Common myeloid progenitor, CD34-positive (primary cell): ENCODE results near the gene SLC37A2.

ENCODE experiments used
- CTCF ChIA-PET: fragments of 350-600 bp; sonication (Branson Sonifier 250); formaldehyde crosslinking; loops from one replicate; lab custom pipeline; 2021; ENCODE audit warnings: antibody characterized with exemption; lab: Charles Lee
- POLR2A ChIA-PET: fragments of 350-600 bp; sonication (Branson Sonifier 250); formaldehyde crosslinking; loops from one replicate; lab custom pipeline; 2021; ENCODE audit warnings: antibody characterized with exemption; lab: Charles Lee
- DNase-seq, 3 donors: peaks; one replicate each; pipeline versions ENCODE4 v3.0.0 to v3.0.0-alpha.2; 2013
- H3K27ac ChIP-seq, 2 experiments: 1 replicate in 1 of 2; 2 replicates in 1 of 2; pipeline ENCODE4 v1.7.0; 2013; ENCODE audit warnings: inconsistent platforms in 2 of 2, low read length in 2 of 2, mild to moderate bottlenecking in 2 of 2, low read depth in 1 of 2, moderate library complexity in 1 of 2; ENCODE audit not compliant: severe bottlenecking in 2 of 2, insufficient read depth in 1 of 2, poor library complexity in 1 of 2
- H3K27me3 ChIP-seq, 5 experiments: replicated peaks in 2 of 5; 1 replicate in 3 of 5; 2 replicates in 2 of 5; pipeline versions ENCODE4 v1.6.1 to v1.7.0; 2013; ENCODE audit warnings: low read length in 4 of 5, mild to moderate bottlenecking in 2 of 5, moderate library complexity in 2 of 5, inconsistent platforms in 1 of 5; ENCODE audit not compliant: insufficient read depth in 5 of 5, control insufficient read depth in 4 of 5
- H3K36me3 ChIP-seq, 4 experiments: 1 replicate in 2 of 4; 2 replicates in 2 of 4; pipeline versions ENCODE4 v1.6.1 to v1.7.0; 2013; ENCODE audit warnings: low read length in 3 of 4, control low read depth in 1 of 4, mild to moderate bottlenecking in 1 of 4; ENCODE audit not compliant: control insufficient read depth in 4 of 4, insufficient read depth in 4 of 4
- H3K4me1 ChIP-seq, 4 experiments: 1 replicate in 3 of 4; 2 replicates in 1 of 4; pipeline versions ENCODE4 v1.6.1 to v1.7.1; 2013; ENCODE audit warnings: low read length in 3 of 4, mild to moderate bottlenecking in 3 of 4, control low read depth in 1 of 4, inconsistent platforms in 1 of 4, moderate library complexity in 1 of 4; ENCODE audit not compliant: control insufficient read depth in 4 of 4, insufficient read depth in 4 of 4; ENCODE audit errors: control extremely low read depth in 1 of 4
- H3K4me3 ChIP-seq, 7 experiments: 1 replicate in 4 of 7; 2 replicates in 3 of 7; pipeline versions ENCODE4 v1.5.1 to v1.7.0; 2013; ENCODE audit warnings: mild to moderate bottlenecking in 7 of 7, low read length in 6 of 7, moderate library complexity in 6 of 7, inconsistent platforms in 2 of 7, low read depth in 2 of 7, control low read depth in 1 of 7; ENCODE audit not compliant: insufficient read depth in 4 of 7, control insufficient read depth in 1 of 7; ENCODE audit errors: extremely low read depth in 1 of 7
- H3K9me3 ChIP-seq, 5 experiments: 1 replicate in 4 of 5; 2 replicates in 1 of 5; pipeline versions ENCODE4 v1.6.1 to v1.7.1; 2013; ENCODE audit warnings: low read length in 4 of 5, mild to moderate bottlenecking in 2 of 5, inconsistent platforms in 1 of 5, low read depth in 1 of 5, moderate library complexity in 1 of 5; ENCODE audit not compliant: control insufficient read depth in 4 of 5, insufficient read depth in 2 of 5; ENCODE audit errors: control extremely low read depth in 1 of 5
- WGBS: methylation state at CpG from one replicate; pipeline ENCODE4 v1.1.5; 2013; ENCODE audit not compliant: insufficient coverage; 5-methylcytosine and 5-hydroxymethylcytosine counted together

The SLC37A2 gene

DNA sequence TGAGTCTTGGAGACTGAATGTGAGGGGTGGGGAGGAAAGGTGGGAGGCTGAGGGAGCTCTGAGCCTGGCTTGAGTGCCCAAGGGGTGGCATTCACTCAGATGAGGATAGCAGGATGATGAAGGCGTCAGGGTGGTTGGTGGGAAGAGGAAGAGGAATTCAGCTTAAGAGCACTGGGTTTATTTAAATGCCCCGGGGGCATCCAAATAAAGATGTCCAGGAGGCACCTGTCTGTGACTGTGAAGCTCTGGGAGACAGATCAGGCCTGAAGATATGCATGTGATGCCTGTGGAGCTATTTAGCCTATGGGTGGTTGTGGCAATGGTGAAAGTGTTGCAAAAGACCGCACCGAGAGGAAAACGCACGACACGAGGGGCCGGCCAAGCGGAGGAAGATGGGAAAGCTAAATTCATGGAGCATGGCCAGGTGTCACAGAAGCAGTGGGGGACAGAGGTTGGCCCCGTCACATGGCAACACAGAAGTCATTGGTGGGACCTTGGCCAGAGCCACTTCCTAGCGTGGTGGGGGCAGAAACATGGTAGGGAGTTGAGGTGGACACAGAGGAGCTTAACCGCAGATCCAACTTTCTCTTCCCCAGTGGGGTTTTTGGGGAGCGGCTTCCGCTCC lies 15.5 kb downstream of the SLC37A2 start:
- 91% methylated on average over 12 of the region's 14 CpGs for WGBS
- no peaks in the 10 kb centered on the region for H3K36me3 ChIP-seq
- no peak overlapping the region for H3K4me3 ChIP-seq
- no peak for DNase-seq
- POLR2A ChIA-PET, result no interaction called here
- CTCF ChIA-PET, result interaction anchor here (1.2 to 2.5 kb wide), 3 partner anchors 11 to 18 kb away, joined by 4 to 7 read pairs (median 5); no protein-coding TSS in a partner anchor
- no peak overlapping the region for H3K27ac ChIP-seq
- H3K27me3 ChIP-seq, result peaks cover 0 to 2% (median 0%) of the 10 kb centered on the region in 5 experiments
- no peaks in the 10 kb centered on the region for H3K9me3 ChIP-seq
- H3K4me1 ChIP-seq, result peaks cover 0 to 6% (median 0%) of the 10 kb centered on the region in 4 experiments

DNA sequence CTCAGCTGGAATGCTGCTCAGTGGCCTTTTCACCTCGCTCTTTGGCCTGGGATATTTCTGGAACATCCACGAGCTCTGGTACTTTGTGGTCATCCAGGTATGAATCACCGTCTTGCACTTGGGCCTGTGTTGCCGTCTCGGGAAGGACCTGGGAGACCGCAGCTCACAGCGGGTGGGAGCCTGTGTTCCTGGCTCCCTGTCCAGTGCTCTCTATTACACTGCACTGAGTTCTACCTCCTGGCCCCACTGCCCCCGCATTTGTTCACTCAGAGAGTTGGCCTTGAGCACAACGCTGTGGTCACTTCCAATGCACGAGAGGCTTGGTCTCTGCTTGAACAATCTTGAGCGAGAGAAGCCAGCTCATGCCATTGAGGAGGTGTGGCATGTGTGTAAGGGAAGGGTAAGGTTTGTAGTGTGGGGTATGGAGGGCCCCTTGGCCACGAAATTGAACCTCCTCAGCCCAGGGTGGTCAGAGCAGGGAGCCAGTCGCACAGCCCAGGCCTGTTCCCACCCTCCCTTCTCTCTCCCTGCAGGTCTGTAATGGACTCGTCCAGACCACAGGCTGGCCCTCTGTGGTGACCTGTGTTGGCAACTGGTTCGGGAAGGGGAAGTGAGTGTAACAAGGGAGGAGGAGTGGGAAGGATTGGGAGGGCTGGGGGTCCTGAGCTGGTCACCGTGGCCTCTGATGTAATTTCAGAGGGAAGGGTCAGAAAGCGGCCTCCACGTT lies 16.2 kb downstream of the SLC37A2 start:
- CTCF ChIA-PET, result interaction anchor here (1.4 to 2.5 kb wide), 3 partner anchors 10 to 21 kb away, joined by 3 to 7 read pairs (median 4); partner anchors contain the start of gene SLC37A2
- no peak overlapping the region for H3K27ac ChIP-seq
- POLR2A ChIA-PET, result no interaction called here
- no peak for DNase-seq
- peaks cover 0 to 6% (median 0%) of the 10 kb centered on the region in 4 experiments for H3K4me1 ChIP-seq
- no peaks in the 10 kb centered on the region for H3K36me3 ChIP-seq
- 91% methylated on average over 13 of the region's 18 CpGs for WGBS
- peaks cover 0 to 2% (median 0%) of the 10 kb centered on the region in 5 experiments for H3K27me3 ChIP-seq
- H3K4me3 ChIP-seq, result no peak overlapping the region
- H3K9me3 ChIP-seq, result no peaks in the 10 kb centered on the region

DNA sequence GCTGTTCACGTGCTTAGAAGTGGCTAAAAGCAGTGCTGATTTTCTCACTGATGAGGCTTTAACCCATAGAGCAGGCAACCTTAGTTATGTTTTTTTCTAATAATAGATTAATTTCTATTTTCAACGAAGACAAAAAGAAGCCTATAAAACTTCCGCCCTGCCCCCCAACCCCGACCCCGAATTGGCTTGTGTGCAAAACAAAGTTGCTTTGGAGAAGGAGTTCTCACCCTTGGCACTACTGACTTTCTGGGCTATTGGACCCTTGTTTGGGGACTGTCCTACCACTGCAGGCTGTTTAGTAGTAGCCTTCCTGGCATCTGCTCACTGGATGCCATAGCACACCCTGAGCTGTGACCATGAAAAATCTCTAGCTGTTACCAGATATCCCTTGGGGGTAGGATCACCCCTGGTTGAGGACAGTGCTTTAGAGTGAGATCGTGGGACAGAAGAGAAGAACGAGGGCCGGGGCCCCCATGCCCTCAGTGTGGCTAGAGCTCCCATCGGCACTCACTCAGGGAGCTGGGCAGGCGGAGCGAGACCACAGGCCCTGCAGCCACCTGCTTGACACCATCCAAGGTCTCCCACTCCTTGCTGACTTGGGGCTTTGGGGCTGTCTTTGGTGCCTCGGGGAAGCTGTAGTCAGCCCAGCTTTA lies 16.9 kb downstream of the SLC37A2 start:
- CTCF ChIA-PET, result interaction anchor here (1.3 to 2.5 kb wide), 4 partner anchors 10 to 62 kb away, joined by 3 to 7 read pairs (median 4); partner anchors contain the start of gene SLC37A2
- Histone ChIP-seq H3K9me3 (no peaks in the 10 kb centered on the region), H3K4me3 (no peak overlapping the region), H3K27ac (no peak overlapping the region), H3K27me3 (peaks cover 0 to 2% (median 0%) of the 10 kb centered on the region in 5 experiments), H3K4me1 (peaks cover 0 to 6% (median 0%) of the 10 kb centered on the region in 4 experiments), H3K36me3 (no peaks in the 10 kb centered on the region)
- POLR2A ChIA-PET, result no interaction called here
- WGBS, result 98% methylated on average over 10 of the region's 12 CpGs
- DNase-seq, result no peak

DNA sequence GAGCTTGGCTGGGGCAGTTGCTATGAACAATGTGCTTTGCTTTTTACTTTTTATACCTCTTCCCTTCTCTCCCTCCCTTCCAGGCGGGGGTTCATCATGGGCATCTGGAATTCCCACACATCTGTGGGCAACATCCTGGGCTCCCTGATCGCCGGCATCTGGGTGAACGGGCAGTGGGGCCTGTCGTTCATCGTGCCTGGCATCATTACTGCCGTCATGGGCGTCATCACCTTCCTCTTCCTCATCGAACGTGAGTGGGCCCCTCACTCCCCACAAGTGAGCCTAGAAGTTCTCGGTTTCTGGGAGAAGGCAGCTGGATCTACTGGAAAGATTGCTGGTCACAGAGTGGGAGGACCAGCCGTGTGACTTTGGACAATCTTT lies 17.4 kb downstream of the SLC37A2 start:
- ChIA-PET POLR2A (no interaction called here), CTCF (interaction anchor here (1.3 to 2.5 kb wide), 4 partner anchors 9 to 62 kb away, joined by 3 to 7 read pairs (median 4); partner anchors contain the start of gene SLC37A2)
- H3K4me3 ChIP-seq, result no peak overlapping the region
- H3K9me3 ChIP-seq, result no peaks in the 10 kb centered on the region
- peaks cover 0 to 2% (median 0%) of the 10 kb centered on the region in 5 experiments for H3K27me3 ChIP-seq
- no peaks in the 10 kb centered on the region for H3K36me3 ChIP-seq
- 97% methylated on average over 10 of the region's 12 CpGs for WGBS
- DNase-seq, result no peak
- H3K27ac ChIP-seq, result no peak overlapping the region
- H3K4me1 ChIP-seq, result peaks cover 0 to 6% (median 0%) of the 10 kb centered on the region in 4 experiments

DNA sequence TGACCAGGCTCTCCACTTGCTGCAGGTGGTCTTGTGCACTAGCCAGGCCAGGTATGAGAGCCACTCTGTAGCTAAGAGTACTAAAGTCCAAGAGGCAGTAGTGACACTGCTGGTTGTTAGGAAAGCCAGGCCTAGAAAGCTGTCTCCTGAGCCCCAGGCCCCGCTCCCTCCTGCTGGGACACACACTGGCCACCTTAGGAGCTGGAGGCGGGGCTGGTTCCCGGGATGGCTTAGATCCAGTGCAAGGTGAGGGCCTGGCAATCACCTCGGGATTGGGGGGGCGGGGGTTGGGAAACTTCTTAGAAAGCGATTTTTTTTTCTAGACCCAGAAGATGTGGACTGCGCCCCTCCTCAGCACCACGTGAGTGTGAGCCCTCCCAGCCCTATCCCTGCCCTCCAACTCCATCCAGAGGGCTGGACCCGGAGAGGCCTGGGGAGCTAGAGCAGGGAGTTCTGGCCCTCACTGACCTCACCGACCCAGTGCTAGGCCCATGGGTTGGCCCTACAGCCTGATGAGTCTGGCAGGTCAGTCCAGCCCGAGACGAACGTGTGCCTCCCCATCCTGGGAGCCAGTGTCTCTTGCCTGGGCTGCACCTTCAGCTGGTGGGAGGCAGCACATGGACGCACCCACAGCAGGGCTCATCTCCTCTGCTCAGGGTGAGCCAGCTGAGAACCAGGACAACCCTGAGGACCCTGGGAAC lies 18.1 kb downstream of the SLC37A2 start:
- H3K27ac ChIP-seq, result no peak overlapping the region
- no peaks in the 10 kb centered on the region for H3K9me3 ChIP-seq
- peaks cover 0 to 6% (median 0%) of the 10 kb centered on the region in 4 experiments for H3K4me1 ChIP-seq
- no peak overlapping the region for H3K4me3 ChIP-seq
- H3K36me3 ChIP-seq, result no peaks in the 10 kb centered on the region
- CTCF ChIA-PET, result interaction anchor here (1.3 to 1.4 kb wide), 2 partner anchors 18 to 61 kb away, joined by 3 to 4 read pairs; partner anchors contain the start of gene SLC37A2
- 93% methylated on average over 13 of the region's 14 CpGs for WGBS
- POLR2A ChIA-PET, result no interaction called here
- no peak for DNase-seq
- no peaks in the 10 kb centered on the region for H3K27me3 ChIP-seq

DNA sequence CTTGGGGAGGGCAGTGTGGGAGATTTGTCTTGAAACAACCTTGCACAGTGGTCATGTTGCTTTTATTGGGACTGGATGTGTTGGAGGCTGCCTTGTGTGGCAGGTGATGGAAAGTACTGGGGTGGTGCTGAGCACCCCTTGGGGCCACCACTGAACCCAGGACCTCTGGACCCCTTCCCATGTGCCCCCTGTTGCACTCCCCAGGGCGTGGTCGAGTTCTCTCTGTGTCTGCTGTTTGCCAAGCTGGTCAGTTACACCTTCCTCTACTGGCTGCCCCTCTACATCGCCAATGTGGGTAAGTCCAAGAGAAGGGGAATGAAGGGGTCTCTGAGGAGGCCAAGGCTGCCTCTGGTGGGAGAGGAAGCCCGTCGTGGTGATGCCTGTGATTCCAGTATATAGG lies 18.9 kb downstream of the SLC37A2 start:
- POLR2A ChIA-PET, result interaction anchor here (0.6 kb wide), 1 partner anchor 940 kb away, joined by 4 read pairs; no protein-coding TSS in a partner anchor

More for the DNA sequence above, 18.9 kb downstream of the SLC37A2 start:
- 100% methylated on average over 2 of the region's 5 CpGs for WGBS
- no peak for DNase-seq
- Histone ChIP-seq H3K4me3 (no peak overlapping the region), H3K27me3 (no peaks in the 10 kb centered on the region), H3K9me3 (no peaks in the 10 kb centered on the region), H3K36me3 (no peaks in the 10 kb centered on the region), H3K27ac (no peak overlapping the region), H3K4me1 (peaks cover 0 to 6% (median 0%) of the 10 kb centered on the region in 4 experiments)
- CTCF ChIA-PET, result interaction anchor here (1.1 kb wide), 1 partner anchor 13 kb away, joined by 3 read pairs; no protein-coding TSS in a partner anchor
